ENCODE results near the gene CACNA1I. TPM values are rescaled to one million over a fixed set of nuclear protein-coding genes. Genes with fewer than 3 reads are reported as not detected.

Gene CACNA1I
- total RNA-seq, 4 donors from 2014 or later, result 0.16 to 0.57 (median 0.20) TPM

- TF ChIP-seq, protein P1, sequence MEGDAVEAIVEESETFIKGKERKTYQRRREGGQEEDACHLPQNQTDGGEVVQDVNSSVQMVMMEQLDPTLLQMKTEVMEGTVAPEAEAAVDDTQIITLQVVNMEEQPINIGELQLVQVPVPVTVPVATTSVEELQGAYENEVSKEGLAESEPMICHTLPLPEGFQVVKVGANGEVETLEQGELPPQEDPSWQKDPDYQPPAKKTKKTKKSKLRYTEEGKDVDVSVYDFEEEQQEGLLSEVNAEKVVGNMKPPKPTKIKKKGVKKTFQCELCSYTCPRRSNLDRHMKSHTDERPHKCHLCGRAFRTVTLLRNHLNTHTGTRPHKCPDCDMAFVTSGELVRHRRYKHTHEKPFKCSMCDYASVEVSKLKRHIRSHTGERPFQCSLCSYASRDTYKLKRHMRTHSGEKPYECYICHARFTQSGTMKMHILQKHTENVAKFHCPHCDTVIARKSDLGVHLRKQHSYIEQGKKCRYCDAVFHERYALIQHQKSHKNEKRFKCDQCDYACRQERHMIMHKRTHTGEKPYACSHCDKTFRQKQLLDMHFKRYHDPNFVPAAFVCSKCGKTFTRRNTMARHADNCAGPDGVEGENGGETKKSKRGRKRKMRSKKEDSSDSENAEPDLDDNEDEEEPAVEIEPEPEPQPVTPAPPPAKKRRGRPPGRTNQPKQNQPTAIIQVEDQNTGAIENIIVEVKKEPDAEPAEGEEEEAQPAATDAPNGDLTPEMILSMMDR (IDR thresholded peaks at IDR 0.05; ENCODE audit: low read depth), result no peak
Observed at GRCh38 chr22:39731881-39732555, 161.5 kb downstream of the CACNA1I start.

- TF ChIP-seq, protein P1 (IDR thresholded peaks at IDR 0.05; ENCODE audit: low read depth), result no peak
Observed at GRCh38 chr22:39732625-39733024, 162.1 kb downstream of the CACNA1I start.

DNA sequence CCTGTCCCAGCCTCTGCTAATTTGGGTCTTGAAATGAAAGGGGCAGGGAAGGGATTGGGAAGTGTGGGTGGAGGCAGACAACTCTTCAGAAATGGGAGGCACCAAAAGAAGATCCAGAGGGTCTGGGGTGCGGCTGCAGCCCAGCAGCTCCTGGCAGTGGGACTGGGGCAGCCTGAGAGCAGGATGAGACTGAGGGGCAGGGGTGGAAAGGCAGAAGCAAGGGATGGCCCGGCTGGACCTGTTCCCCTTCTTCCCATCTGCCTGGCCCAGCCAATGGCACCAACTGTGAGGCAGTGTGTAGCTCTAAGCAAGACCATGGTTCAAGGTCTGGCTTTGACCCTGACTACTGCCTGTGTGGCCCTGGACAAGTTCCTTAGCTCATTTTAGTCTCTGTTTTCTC is 162.6 kb downstream of the CACNA1I start:
- TF ChIP-seq, protein P1 (IDR thresholded peaks at IDR 0.05; ENCODE audit: low read depth), result no peak

DNA sequence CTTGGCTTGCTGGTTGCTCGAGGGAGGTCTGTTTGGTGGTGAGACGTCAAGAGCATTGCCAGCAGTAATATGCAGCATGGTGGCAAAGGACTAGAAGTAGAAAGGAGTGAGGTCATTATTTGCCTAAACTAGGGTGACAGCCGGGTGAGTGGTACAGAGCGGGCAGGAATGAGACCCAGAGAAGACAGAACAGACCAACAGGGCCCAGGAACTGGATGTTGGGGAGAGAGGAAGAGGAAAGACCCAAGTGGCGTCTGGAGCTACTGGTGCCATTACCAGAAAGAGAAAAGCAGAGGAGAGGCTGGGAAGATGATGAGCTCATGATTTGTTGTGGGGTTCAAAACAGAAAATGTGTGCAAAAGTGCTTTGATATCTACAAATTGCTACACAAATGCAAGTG is 164.3 kb downstream of the CACNA1I start:
- TF ChIP-seq, protein P1 (IDR thresholded peaks at IDR 0.05; ENCODE audit: low read depth), result no peak

DNA sequence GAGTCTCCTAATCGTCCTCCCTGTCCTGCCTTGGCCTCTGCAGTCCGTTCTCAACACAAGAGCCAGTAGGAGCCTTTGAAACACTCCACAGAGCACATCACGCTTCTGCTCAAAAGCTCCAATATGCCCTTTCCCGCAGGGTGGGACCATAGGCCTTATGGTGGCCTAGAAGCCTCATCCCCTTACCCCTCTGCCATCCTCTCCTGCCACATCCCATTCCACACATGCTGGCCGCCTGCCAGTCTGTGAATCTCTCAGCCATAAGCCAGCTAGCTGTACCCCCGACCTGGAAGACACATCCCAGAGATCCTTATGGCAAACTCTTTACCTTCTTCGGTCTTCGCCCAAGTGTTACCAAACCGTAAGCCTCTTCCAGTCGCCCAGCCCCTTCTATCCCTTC is 165.2 kb downstream of the CACNA1I start:
- TF ChIP-seq, protein P1 (IDR thresholded peaks at IDR 0.05; ENCODE audit: low read depth), result no peak

DNA sequence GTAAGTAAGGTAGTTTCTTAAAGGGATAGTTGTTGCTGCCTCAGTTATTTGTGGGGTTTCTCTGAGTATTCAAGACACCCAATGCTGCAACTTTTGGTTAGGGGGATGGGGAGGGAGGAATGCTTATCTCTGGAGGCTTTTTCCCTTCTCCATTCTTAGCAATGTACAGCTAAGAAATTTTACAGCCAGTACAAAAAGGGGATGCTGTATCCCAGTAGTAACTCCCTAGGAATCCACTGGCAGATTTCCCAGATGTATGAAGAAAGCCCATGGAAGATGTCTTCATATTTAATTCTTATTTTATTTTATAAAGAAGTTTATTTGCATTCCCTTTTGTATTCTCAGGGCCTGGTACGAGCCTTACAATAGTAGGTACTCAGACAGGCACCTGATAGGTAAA is 168.2 kb downstream of the CACNA1I start:
- TF ChIP-seq, protein P1 (IDR thresholded peaks at IDR 0.05; ENCODE audit: low read depth), result no peak

Other genes starting within 250 kb of the CACNA1I start
- gene SYNGR1, start 220.8 kb upstream of the CACNA1I start, total RNA-seq, result 10 to 100 TPM in 1 of 4 donors, 1 to 10 TPM in 3; 2.6 to 15.3 (median 3.7) TPM
- 10 to 100 TPM; 11.7 to 28.6 (median 16.0) TPM for gene TAB1, start 171.0 kb upstream of the CACNA1I start, total RNA-seq
- gene MGAT3, start 113.7 kb upstream of the CACNA1I start, total RNA-seq, result 10 to 100 TPM in 2 of 4 donors, 1 to 10 TPM in 2; 6.5 to 13.4 (median 10.5) TPM
- gene MIEF1, start 68.5 kb upstream of the CACNA1I start, total RNA-seq, result 10 to 100 TPM; 18.9 to 31.8 (median 22.0) TPM
- 100 to 1,000 TPM; 333 to 430 (median 399) TPM for gene ATF4, start 50.2 kb upstream of the CACNA1I start, total RNA-seq
- 100 to 1,000 TPM; 107 to 229 (median 159) TPM for gene RPS19BP1, start 38.0 kb upstream of the CACNA1I start, total RNA-seq